Measurements from ENCODE around the gene IL1RAPL1. TPM values are rescaled to one million over a fixed set of nuclear protein-coding genes. Genes with fewer than 3 reads are reported as not detected.

Gene IL1RAPL1
- total and polyA plus RNA-seq, 8 donors: 0.60 to 1.4 (median 0.95) TPM; not detected in 2

DNA sequence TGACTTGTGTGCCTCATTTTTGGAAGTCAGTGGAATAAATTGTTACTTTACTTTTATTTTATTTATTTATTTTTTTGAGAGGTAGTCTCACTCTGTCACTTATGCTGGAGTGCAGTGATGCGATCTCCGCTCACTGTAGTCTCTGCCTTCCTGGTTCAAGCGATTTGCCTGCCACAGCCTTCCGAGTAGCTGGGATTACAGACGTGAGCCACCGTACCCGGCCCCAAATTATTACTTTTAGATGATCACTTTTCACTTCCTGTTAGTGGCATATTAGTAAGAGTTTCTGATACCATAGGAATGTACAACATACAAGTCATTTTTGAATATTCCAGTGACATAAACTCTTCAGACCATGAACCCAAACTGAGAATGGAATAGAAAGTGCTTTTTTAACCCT is 1017.1 kb downstream of the IL1RAPL1 start:
- ATAC-seq (no peak), DNase-seq (no peak)
- TF ChIP-seq, protein P1, sequence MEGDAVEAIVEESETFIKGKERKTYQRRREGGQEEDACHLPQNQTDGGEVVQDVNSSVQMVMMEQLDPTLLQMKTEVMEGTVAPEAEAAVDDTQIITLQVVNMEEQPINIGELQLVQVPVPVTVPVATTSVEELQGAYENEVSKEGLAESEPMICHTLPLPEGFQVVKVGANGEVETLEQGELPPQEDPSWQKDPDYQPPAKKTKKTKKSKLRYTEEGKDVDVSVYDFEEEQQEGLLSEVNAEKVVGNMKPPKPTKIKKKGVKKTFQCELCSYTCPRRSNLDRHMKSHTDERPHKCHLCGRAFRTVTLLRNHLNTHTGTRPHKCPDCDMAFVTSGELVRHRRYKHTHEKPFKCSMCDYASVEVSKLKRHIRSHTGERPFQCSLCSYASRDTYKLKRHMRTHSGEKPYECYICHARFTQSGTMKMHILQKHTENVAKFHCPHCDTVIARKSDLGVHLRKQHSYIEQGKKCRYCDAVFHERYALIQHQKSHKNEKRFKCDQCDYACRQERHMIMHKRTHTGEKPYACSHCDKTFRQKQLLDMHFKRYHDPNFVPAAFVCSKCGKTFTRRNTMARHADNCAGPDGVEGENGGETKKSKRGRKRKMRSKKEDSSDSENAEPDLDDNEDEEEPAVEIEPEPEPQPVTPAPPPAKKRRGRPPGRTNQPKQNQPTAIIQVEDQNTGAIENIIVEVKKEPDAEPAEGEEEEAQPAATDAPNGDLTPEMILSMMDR (IDR thresholded peaks at IDR 0.05): no peak
- H3K36me3 ChIP-seq: no peaks in the 10 kb centered on the region
- intact Hi-C loops (cut with DNase I): no loop called here
- no peaks in the 10 kb centered on the region for H3K4me1 ChIP-seq
- no peak overlapping the region for H3K27ac ChIP-seq
- no peak overlapping the region for H3K4me3 ChIP-seq
- H3K9me3 ChIP-seq: no peaks in the 10 kb centered on the region
- no peaks in the 10 kb centered on the region for H3K27me3 ChIP-seq

- ATAC-seq (no peak), DNase-seq (no peak)
- Histone ChIP-seq H3K36me3 (no peaks in the 10 kb centered on the region), H3K27ac (no peak overlapping the region), H3K9me3 (no peaks in the 10 kb centered on the region), H3K4me1 (no peaks in the 10 kb centered on the region), H3K4me3 (no peak overlapping the region), H3K27me3 (no peaks in the 10 kb centered on the region)
- intact Hi-C loops (cut with DNase I): no loop called here
- TF ChIP-seq, protein P1 (IDR thresholded peaks at IDR 0.05): no peak
These were observed 1030.0 kb downstream of the IL1RAPL1 start for GRCh38 chrX:29617276-29617675.

DNA sequence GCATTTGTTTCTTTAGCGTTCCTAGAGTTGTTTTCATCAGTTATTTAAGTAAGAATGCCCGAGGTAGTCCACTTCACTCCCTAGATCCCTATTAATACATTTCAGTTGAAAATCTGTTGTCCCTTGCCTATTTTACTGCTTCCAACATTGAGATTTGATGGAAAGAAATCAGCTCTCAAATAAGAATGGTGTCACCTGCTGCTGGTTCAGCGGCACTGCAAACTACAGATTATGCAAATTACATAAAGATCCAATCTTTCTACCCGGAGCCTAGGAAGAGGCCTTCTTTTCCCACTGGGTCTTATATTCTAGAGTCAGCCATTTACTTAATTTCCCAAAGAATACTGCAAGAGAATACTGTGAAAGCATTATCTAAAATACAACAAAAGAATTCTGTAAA is 1030.5 kb downstream of the IL1RAPL1 start:
- TF ChIP-seq, protein P1 (IDR thresholded peaks at IDR 0.05): no peak
- Histone ChIP-seq H3K4me3 (no peak overlapping the region), H3K9me3 (no peaks in the 10 kb centered on the region), H3K36me3 (no peaks in the 10 kb centered on the region), H3K4me1 (no peaks in the 10 kb centered on the region), H3K27ac (no peak overlapping the region), H3K27me3 (no peaks in the 10 kb centered on the region)
- intact Hi-C loops (cut with DNase I): no loop called here
- no peak for ATAC-seq
- no peak for DNase-seq

GRCh38 chrX:29627833-29628232 is 1040.6 kb downstream of the IL1RAPL1 start:
- H3K36me3 ChIP-seq: no peaks in the 10 kb centered on the region
- DNase-seq: no peak
- H3K4me1 ChIP-seq: no peaks in the 10 kb centered on the region
- no peak overlapping the region for H3K4me3 ChIP-seq
- TF ChIP-seq, protein P1 (IDR thresholded peaks at IDR 0.05): no peak
- H3K27me3 ChIP-seq: no peaks in the 10 kb centered on the region
- H3K9me3 ChIP-seq: no peaks in the 10 kb centered on the region
- intact Hi-C loops (cut with DNase I): no loop called here
- ATAC-seq: no peak
- no peak overlapping the region for H3K27ac ChIP-seq

GRCh38 chrX:29634516-29634915 is 1047.3 kb downstream of the IL1RAPL1 start:
- no peaks in the 10 kb centered on the region for H3K4me1 ChIP-seq
- H3K9me3 ChIP-seq: no peaks in the 10 kb centered on the region
- no peaks in the 10 kb centered on the region for H3K36me3 ChIP-seq
- H3K4me3 ChIP-seq: no peak overlapping the region
- ATAC-seq (no peak), DNase-seq (no peak)
- intact Hi-C loops (cut with DNase I): no loop called here
- TF ChIP-seq, protein P1 (IDR thresholded peaks at IDR 0.05): no peak
- H3K27ac ChIP-seq: no peak overlapping the region
- H3K27me3 ChIP-seq: no peaks in the 10 kb centered on the region
